Body of pancreas (tissue), 4 donors: ENCODE measurements around the gene CDK14.

ENCODE experiments used
- CTCF ChIP-seq, 7 experiments: fragments of 450-650 bp in 4 of 7; fragments of 200-600 bp in 3 of 7; sonication (generic) in 3 of 7; IDR thresholded peaks; one replicate each; pipeline ENCODE4 v1.5.1; 2016 to 2019; ENCODE audit warnings: antibody characterized with exemption in 7 of 7
- POLR2A ChIP-seq, 3 donors: fragments of 450-650 bp; IDR thresholded peaks; one replicate each; pipeline ENCODE4 v1.6.1; 2016; ENCODE audit warnings: antibody characterized with exemption in 3 of 3, mild to moderate bottlenecking in 2 of 3

DNA sequence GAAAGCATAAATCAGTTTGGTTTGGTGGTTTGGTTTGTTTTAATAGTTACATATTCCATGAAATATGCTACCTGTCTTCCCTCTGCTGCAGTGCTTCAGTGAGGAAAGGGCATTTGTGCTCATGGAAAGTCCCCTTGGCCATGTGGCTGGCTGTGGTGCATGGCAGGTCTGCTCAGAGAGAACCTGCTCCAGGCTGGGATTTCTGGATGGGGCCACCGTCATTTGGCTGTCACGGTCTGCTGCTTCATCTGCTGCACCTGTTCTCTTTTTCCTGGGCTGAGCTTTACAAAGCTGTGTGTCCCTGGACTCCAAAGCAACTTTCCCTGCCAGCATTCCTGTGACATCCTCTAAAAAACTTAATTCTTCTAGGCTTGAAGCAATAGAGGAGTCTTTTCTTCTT lies 8.9 kb downstream of the CDK14 start:
- no peak for TF ChIP-seq CTCF (IDR thresholded peaks at IDR 0.05)
- no peak for TF ChIP-seq POLR2A (IDR thresholded peaks at IDR 0.05)
